Lung (tissue), 12 donors: ENCODE results near the gene P3H2. TPM values are rescaled to one million over a fixed set of nuclear protein-coding genes. Genes with fewer than 3 reads are reported as not detected.

Source experiments
- ATAC-seq: fragments of 200-7000 bp; cut with Tn5 transposase; one replicate; pipeline ENCODE4 v1.9.1; 2020; ENCODE audit warnings: moderate number of reproducible peaks; ENCODE audit not compliant: insufficient read depth, low FRiP score
- DNase-seq, 3 donors: peaks; one replicate each; pipeline ENCODE4 v3.0.0-alpha.2; 2013 to 2017
- H3K27ac ChIP-seq, 2 donors: one replicate each; pipeline ENCODE4 v1.5.1; 2013; ENCODE audit warnings: mild to moderate bottlenecking in 2 of 2, moderate library complexity in 2 of 2, control low read depth in 1 of 2, inconsistent platforms in 1 of 2, low read depth in 1 of 2, low read length in 1 of 2
- H3K27me3 ChIP-seq, 3 donors: one replicate each; pipeline ENCODE4 v1.5.1; 2013; ENCODE audit warnings: low read length in 2 of 3; ENCODE audit not compliant: control insufficient read depth in 3 of 3, insufficient read depth in 3 of 3
- H3K36me3 ChIP-seq, 4 donors: one replicate each; pipeline ENCODE4 v1.5.1; 2013; ENCODE audit warnings: low read length in 4 of 4, mild to moderate bottlenecking in 1 of 4, moderate library complexity in 1 of 4; ENCODE audit not compliant: control insufficient read depth in 4 of 4, insufficient read depth in 4 of 4
- H3K4me1 ChIP-seq, 5 donors: one replicate each; pipeline ENCODE4 v1.5.1; 2013; ENCODE audit warnings: low read length in 5 of 5, mild to moderate bottlenecking in 2 of 5, moderate library complexity in 1 of 5; ENCODE audit not compliant: control insufficient read depth in 5 of 5, insufficient read depth in 5 of 5
- H3K4me3 ChIP-seq: one replicate; pipeline ENCODE4 v1.5.1; 2013; ENCODE audit warnings: mild to moderate bottlenecking, control low read depth, moderate library complexity
- H3K9ac ChIP-seq, 2 donors: one replicate each; pipeline ENCODE4 v1.5.1; 2013; ENCODE audit warnings: low read length in 2 of 2, control low read depth in 1 of 2; ENCODE audit not compliant: insufficient read depth in 1 of 2
- H3K9me3 ChIP-seq, 4 donors: one replicate each; pipeline ENCODE4 v1.5.1; 2013; ENCODE audit warnings: low read length in 3 of 4, mild to moderate bottlenecking in 1 of 4, moderate library complexity in 1 of 4; ENCODE audit not compliant: control insufficient read depth in 4 of 4, insufficient read depth in 3 of 4
- CTCF ChIP-seq: IDR thresholded peaks from 2 replicates; pipeline ENCODE4 v1.5.1; 2012; ENCODE audit warnings: mild to moderate bottlenecking; ENCODE audit errors: control extremely low read depth, extremely low read depth
- WGBS, 2 donors: extraction: QIAGEN DNeasy Blood & Tissue Kit; methylation state at CpG; one replicate each; pipeline ENCODE4 v1.1.7; 2013; 5-methylcytosine and 5-hydroxymethylcytosine counted together
- polyA plus RNA-seq, 2 donors: library from polyadenylated mRNA; stranded (reverse); fragments of 200-250 nt; gene quantifications; one replicate each; pipeline ENCODE4 v1.2.1, GENCODE V29; 2013
- total RNA-seq, 2 donors: library from RNA; depleted of rRNA in 1 of 2; stranded (reverse); fragments of >200 nt in 1 of 2; gene quantifications; one replicate each; pipeline ENCODE4 v1.2.1, GENCODE V29; 2014 to 2021
- donor health status: control.
- donor health status: control.
- donor health status: Bipolar disorder and iron deficiency.
- donor health status: healthy.
- donor health status: DM: yes; HTN: yes; CAD: no.

Gene P3H2
- total and polyA plus RNA-seq, 4 donors = 18.6 to 59.9 (median 40.6) TPM

- H3K27me3 ChIP-seq = no peaks in the 10 kb centered on the region
- no peak overlapping the region for H3K4me3 ChIP-seq
- no peak overlapping the region for H3K9ac ChIP-seq
- no peaks in the 10 kb centered on the region for H3K4me1 ChIP-seq
- no peak overlapping the region for H3K27ac ChIP-seq
- no peaks in the 10 kb centered on the region for H3K36me3 ChIP-seq
- WGBS, 2 donors = 71 to 86% methylated on average over 4 of the region's 4 CpGs
- no peak for ATAC-seq
- TF ChIP-seq CTCF = no peak
- DNase-seq = no peak
- H3K9me3 ChIP-seq = no peaks in the 10 kb centered on the region
Observed at GRCh38 chr3:190058521-190059241, 62.0 kb downstream of the P3H2 start.

GRCh38 chr3:190056742-190057141 lies 64.0 kb downstream of the P3H2 start:
- H3K4me3 ChIP-seq = no peak overlapping the region
- no peaks in the 10 kb centered on the region for H3K36me3 ChIP-seq
- ATAC-seq (no peak), DNase-seq (no peak)
- H3K27ac ChIP-seq = no peak overlapping the region
- peaks cover 0 to 2% (median 0%) of the 10 kb centered on the region in 5 donors for H3K4me1 ChIP-seq
- no peak overlapping the region for H3K9ac ChIP-seq
- 64 to 77% methylated on average over 4 of the region's 4 CpGs for WGBS, 2 donors
- H3K9me3 ChIP-seq = no peaks in the 10 kb centered on the region
- no peaks in the 10 kb centered on the region for H3K27me3 ChIP-seq
- no peak for TF ChIP-seq CTCF

GRCh38 chr3:190055773-190056172 lies 64.9 kb downstream of the P3H2 start:
- no peaks in the 10 kb centered on the region for H3K9me3 ChIP-seq
- 86 to 92% methylated on average over 4 of the region's 4 CpGs for whole genome bisulfite sequencing, 2 donors
- ATAC-seq (no peak), DNase-seq (no peak)
- H3K9ac ChIP-seq = no peak overlapping the region
- H3K36me3 ChIP-seq = no peaks in the 10 kb centered on the region
- H3K27me3 ChIP-seq = no peaks in the 10 kb centered on the region
- no peak for TF ChIP-seq CTCF
- no peak overlapping the region for H3K27ac ChIP-seq
- H3K4me1 ChIP-seq = peaks cover 0 to 4% (median 0%) of the 10 kb centered on the region in 5 donors
- H3K4me3 ChIP-seq = no peak overlapping the region
